Measurements from ENCODE around the gene EHMT1.
"Not testable (repeated sequence)": the region's sequence is repeated elsewhere in the genome, so short reads cannot be mapped to it uniquely, and the experiment has no call there.

EHMT1 gene

GRCh38 chr9:137691646-137692351 is 73.0 kb downstream of the EHMT1 start:
- DNase-seq (ENCODE audit: low read depth in 2 of 2), result no peak

- no peak for DNase-seq (ENCODE audit: low read depth in 2 of 2)
Observed at GRCh38 chr9:137694236-137694959, 75.6 kb downstream of the EHMT1 start.

GRCh38 chr9:137694962-137695875 is 76.4 kb downstream of the EHMT1 start:
- DNase-seq (ENCODE audit: low read depth in 2 of 2), result no peak

GRCh38 chr9:137696136-137696925 is 77.5 kb downstream of the EHMT1 start:
- no peak for DNase-seq (ENCODE audit: low read depth in 2 of 2)

GRCh38 chr9:137697193-137697592 is 78.4 kb downstream of the EHMT1 start:
- no peak for DNase-seq (ENCODE audit: low read depth in 2 of 2)

- DNase-seq (ENCODE audit: low read depth in 2 of 2), result no peak
Observed at GRCh38 chr9:137697832-137698231, 79.0 kb downstream of the EHMT1 start.

GRCh38 chr9:137700911-137701310 is 82.1 kb downstream of the EHMT1 start:
- DNase-seq (ENCODE audit: low read depth in 2 of 2), result no peak

- DNase-seq (ENCODE audit: low read depth in 2 of 2), result no peak
Observed at GRCh38 chr9:137702615-137703379, 84.0 kb downstream of the EHMT1 start.

- DNase-seq (ENCODE audit: low read depth in 2 of 2), result no peak
Observed at GRCh38 chr9:137703842-137704508, 85.2 kb downstream of the EHMT1 start.

GRCh38 chr9:137705443-137705863 is 86.6 kb downstream of the EHMT1 start:
- no peak for DNase-seq (ENCODE audit: low read depth in 2 of 2)

- no peak for DNase-seq (ENCODE audit: low read depth in 2 of 2)
Observed at GRCh38 chr9:137705906-137706305, 87.1 kb downstream of the EHMT1 start.

GRCh38 chr9:137707361-137707760 is 88.6 kb downstream of the EHMT1 start:
- DNase-seq (ENCODE audit: low read depth in 2 of 2), result no peak

- no peak for DNase-seq (ENCODE audit: low read depth in 2 of 2)
Observed at GRCh38 chr9:137708590-137709284, 89.9 kb downstream of the EHMT1 start.

- DNase-seq (ENCODE audit: low read depth in 2 of 2), result no peak
Observed at GRCh38 chr9:137709411-137710101, 90.8 kb downstream of the EHMT1 start.

- DNase-seq (ENCODE audit: low read depth in 2 of 2), result no peak
Observed at GRCh38 chr9:137710704-137711103, 91.9 kb downstream of the EHMT1 start.

- no peak for DNase-seq (ENCODE audit: low read depth in 2 of 2)
Observed at GRCh38 chr9:137711678-137712105, 92.9 kb downstream of the EHMT1 start.

- no peak for DNase-seq (ENCODE audit: low read depth in 2 of 2)
Observed at GRCh38 chr9:137715321-137715720, 96.5 kb downstream of the EHMT1 start.

GRCh38 chr9:137715866-137716693 is 97.3 kb downstream of the EHMT1 start:
- DNase-seq (ENCODE audit: low read depth in 2 of 2), result not testable (repeated sequence)

Measured in activated CD4-positive, alpha-beta T cell treated with anti-CD3 and anti-CD28 coated beads for 24 hours (primary cell).